Left forelimb (tissue), 1 donor: ENCODE data around the gene HNRNPCL1.
"Not testable (repeated sequence)": the region's sequence is repeated elsewhere in the genome, so short reads cannot be mapped to it uniquely, and the experiment has no call there.

Experiments used
- DNase-seq: peaks from one replicate; pipeline ENCODE4 v3.0.0-alpha.2; 2018; ENCODE audit warnings: low spot score

Gene HNRNPCL1

DNA sequence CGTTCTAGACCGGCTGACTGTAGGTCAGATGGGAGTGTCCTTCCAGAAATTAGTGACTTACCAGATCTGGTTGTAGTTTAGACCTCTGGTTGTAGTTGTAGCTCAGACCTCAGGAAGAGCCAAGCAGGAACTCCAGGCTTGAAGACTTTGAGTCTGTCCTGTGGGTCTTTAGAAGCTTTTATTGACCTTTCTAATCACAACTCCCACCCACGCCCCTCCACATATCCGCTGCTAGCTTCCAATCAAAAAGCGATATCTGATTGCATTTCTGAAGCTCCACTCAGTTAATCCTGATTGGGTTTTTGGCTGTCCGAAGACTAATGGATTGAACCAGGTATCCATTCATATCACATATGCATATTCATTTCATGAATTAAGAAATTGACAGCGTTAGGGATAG, at the start of gene HNRNPCL1:
TSS of gene HNRNPCL1 (minus strand) at position 101 of the 400 bp plus-strand sequence. CDS start 431 bp downstream, outside the sequence.
- not testable (repeated sequence) for DNase-seq

DNA sequence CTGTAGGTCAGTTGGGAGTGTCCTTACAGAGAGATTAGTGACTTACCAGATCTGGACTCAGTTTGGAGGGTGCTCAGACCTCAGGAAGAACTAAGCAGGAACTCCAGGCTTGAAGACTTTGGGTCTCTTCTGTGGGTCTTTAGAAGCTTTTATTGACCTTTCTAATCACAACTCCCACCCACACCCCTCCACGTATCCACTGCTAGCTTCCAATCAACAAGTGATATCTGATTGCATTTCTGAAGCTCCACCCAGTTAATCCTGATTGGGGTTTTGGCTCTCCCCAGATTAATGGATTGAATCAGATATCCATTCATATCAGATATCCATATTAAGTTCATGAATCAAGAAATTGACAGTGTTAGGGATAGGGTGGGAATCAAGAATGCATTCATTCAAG, 49.6 kb upstream of the HNRNPCL1 start, which contains the start of gene PRAMEF10:
TSS of gene PRAMEF10 (minus strand) at position 101 of the 400 bp plus-strand sequence. CDS start 2,423 bp downstream, outside the sequence.
- not testable (repeated sequence) for DNase-seq

DNA sequence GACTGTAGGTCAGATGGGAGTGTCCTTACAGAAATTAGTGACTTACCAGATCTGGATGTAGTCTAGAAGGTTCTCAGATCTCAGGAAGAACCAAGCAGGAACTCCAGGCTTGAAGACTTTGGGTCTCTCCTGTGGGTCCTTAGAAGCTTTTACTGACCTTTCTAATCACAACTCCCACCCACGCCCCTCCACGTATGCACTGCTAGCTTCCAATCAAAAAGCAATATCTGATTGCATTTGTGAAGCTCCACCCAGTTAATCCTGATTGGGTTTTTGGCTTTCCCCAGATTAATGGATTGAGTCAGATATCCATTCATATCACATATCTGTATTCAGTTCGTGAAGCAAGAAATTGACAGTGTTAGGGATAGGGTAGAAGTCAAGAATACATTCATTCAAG, 37.6 kb upstream of the HNRNPCL1 start, which contains the start of gene PRAMEF4:
TSS of gene PRAMEF4 (minus strand) at position 101 of the 400 bp plus-strand sequence. CDS start 2,807 bp downstream, outside the sequence.
- not testable (repeated sequence) for DNase-seq

DNA sequence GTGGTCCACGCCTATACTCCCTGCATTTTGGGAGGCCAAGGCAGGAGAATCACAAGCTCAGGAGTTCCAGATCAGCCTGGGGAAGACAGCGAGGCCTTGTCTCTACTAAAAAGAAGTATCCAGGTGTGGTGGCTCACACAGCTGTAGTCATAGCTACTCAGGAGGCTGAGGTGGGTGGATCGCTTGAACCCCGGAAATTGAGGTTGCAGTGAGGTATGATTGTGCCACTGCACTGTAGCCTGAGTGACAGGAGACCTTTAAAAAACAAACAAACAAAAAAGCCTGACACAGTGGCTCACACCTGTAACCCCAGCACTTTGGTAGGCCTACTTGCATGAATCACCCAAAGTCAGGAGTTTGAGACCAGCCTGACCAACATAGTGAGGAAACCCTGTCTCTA, 29.9 kb upstream of the HNRNPCL1 start:
- DNase-seq: not testable (repeated sequence)

DNA sequence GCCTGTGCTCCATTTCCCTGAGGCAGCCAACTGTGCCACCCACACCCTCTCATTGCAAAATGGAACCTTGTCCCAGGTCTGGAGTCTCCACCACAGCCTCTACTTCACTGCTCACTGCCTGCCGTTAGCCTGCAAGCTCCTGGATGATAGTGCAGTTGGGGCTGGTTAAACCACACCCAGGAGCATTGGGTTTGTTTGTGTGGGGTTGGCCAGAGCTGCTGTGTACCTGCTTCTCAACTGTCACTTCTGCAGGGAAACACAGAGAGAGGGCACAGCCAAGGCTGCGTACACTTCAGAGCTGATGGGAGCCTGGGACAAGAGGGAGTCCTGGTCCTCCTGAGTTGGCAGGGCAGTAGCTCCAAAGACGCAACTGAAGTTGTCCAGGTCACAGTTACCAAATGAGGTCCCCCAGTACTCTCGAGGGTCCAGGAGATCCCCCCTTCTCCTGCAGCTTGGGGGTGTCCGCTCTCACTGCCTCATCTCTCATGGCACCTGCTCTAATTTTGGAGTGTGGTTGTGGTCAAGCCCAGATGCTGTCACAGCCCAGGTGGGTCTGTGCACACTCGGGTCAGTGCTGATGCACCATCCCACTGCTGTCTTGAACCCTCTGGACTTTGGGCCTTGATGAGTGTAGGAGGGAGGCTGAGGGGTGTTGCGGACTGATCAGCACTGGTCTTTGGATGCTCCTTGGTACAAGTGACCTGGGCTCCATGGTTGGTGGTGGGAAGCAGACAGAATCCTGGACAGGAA, 14.8 kb upstream of the HNRNPCL1 start:
- not testable (repeated sequence) for DNase-seq

DNA sequence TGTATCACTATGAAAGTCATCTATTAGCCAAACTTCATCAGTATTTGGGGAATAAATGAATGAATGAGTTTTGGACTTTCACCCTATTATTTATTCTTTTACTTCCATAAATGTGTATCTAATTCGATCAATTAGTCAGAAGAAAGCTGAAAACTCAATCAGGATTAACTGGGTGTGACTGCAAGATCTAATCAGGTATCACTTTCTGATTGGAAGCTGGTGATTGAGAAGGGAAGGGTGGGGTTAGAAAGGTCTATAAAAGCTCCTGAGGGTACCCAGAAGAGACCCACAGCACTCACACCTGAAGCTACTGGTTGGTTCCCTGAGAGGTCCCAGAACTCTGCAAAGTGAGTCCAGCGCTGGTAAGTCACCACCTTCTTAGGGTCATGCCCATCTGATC, 8.3 kb upstream of the HNRNPCL1 start, which contains the start of gene PRAMEF2:
TSS of gene PRAMEF2 (plus strand) at position 301 of the 400 bp plus-strand sequence. CDS start 1,924 bp downstream, outside the sequence.
- not testable (repeated sequence) for DNase-seq

DNA sequence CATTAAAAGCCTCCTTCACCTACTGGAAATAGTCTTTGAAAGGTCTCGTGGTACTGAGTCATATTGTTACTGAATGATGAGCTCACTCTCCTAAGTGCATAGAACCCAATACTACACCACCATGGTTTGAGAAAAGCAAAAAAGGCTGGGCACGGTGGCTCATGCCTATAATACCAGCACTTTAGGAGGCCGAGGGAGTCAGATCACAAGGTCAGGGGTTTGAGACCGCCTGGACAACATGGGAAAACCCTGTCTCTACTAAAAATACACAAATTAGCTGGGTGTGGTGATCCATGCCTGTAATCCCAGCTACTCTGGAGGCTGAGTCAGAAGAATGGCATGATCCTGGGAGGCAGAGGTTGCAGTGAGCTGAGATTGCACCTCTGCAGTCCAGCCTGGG, 3.3 kb upstream of the HNRNPCL1 start:
- DNase-seq: no peak

DNA sequence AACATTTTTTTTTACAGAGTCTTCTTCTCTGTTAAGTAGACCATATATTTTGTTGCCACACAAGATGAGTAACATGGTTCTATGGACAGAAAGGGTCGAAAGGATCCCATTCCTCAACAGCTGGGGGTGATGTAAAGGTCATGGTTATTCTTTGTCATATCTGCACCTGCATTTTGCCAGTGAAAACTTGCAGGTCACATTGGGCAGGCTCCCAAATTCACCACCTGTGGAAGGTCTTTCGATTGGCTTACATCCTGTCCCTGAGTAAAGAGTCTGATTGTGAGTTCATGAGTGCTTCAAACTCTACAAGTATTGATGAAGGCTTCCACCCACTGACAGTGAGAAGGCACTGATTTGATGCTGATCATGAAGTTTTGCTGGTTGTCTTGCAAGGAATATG, 15.3 kb downstream of the HNRNPCL1 start:
- not testable (repeated sequence) for DNase-seq

DNA sequence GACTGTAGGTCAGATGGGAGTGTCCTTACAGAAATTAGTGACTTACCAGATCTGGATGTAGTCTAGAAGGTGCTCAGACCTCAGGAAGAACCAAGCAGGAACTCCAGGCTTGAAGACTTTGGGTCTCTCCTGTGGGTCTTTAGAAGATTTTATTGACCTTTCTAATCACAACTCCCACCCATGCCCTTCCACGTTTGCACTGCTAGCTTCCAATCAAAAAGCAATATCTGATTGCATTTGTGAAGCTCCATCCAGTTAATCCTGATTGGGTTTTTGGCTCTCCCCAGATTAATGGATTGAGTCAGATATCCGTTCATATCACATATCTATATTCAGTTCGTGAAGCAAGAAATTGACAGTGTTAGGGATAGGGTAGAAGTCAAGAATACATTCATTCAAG, 17.2 kb downstream of the HNRNPCL1 start, which contains the start of gene PRAMEF11:
TSS of gene PRAMEF11 (minus strand) at position 101 of the 400 bp plus-strand sequence. CDS start 2,621 bp downstream, outside the sequence.
- DNase-seq: not testable (repeated sequence)

DNA sequence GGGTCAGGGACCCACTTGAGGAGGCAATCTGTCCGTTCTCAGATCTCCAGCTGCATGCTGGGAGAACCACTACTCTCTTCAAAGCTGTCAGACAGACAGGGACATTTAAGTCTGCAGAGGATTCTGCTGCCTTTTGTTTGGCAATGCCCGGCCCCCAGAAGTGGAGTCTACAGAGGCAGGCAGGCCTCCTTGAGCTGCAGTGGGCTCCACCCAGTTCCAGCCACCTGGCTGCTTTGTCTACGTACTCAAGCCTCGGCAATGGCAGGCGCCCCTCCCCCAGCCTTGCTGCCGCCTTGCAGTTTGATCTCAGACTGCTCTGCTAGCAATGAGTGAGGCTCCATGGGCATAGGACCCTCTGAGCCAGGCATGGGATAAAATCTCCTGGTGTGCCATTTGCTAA, 29.5 kb downstream of the HNRNPCL1 start:
- not testable (repeated sequence) for DNase-seq

DNA sequence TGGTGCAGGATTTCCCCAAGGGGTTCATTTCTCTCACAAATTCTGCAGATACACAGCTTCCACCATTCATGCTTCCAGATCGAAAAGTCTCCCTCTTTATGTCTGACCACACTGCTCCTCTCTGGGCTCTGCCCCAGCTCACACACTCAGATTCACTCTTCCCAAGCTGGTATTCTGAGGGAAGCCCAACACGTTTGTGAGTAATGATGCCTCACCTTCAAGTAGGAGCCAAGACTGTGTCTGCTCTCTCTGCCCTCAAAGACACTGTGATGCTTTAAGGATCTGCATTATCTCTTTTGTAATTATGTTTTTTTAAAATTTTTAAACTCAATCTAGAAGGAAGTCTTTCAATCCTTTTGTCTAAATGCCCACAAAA, 37.1 kb downstream of the HNRNPCL1 start:
- DNase-seq: no peak

DNA sequence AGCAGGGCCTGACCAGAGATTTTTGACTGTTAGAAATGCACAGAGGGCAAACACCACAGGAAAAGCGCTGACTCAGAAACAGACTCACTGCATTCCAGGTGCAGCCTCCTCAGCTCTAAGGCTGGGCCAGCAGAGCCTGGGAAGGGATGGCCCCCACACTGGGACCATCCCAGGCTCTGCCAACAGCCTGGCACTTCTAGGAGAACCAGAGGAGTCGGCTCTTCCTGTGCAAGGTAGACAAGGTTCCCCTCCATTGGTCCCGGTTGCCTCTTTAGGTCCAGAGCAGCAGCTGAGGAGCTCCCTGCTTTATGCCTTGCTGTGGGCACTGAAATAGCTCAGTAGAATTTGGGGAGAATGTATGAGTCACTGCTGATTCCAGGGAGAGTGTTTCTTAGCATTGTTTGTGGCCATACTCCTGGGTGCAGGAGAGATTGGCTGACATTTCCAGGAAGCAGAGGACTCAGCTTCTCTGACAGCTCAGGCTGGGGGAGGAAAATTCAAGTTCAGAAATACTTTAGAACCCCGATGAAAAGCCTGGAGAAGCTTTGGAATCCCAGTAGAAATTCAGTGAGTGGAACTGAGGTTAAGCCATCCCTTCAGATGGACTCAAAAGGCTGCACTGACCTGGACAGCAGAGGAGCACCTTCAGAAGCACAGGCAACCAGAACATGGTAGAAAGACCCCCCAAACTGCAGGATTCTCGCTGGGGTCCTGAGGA, 37.7 kb downstream of the HNRNPCL1 start:
- DNase-seq: no peak

DNA sequence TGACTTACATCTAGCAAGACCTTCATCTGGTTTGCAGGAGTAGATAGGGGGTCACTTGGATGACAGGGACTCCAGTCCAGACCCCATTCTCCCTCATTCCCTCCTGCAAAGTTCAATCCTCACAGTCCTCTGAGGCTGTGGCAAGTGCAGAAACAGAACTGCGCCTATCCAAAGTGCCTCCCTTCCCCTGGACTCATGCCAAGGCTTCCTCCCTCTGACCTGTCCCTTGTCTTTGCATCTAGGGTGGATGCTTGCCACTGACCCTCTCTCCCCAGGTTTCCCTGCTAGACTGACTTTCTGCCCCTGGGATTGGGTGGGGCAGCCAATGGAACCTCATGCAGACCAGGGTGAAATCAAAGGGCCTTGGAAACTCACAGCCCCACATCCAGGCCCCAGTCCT, 38.6 kb downstream of the HNRNPCL1 start:
- DNase-seq: no peak

DNA sequence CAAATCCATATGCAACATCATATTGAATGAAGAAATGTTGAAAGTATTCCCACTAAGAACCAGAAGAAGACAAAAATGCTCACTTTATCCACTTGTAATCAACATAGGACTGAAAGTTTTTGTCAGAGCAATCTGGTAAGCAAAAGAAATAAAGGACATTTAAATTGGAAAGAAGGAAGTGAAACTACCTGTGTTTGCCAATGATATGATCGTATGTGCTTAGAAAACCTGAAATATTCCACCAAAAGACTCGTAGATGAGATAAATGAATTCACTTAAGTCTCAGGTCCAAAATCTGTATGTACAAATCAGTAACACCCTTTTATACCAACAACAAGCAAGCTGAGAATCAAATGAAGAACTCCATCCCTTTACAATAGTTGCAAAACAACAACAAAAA, 48.8 kb downstream of the HNRNPCL1 start:
- no peak for DNase-seq

DNA sequence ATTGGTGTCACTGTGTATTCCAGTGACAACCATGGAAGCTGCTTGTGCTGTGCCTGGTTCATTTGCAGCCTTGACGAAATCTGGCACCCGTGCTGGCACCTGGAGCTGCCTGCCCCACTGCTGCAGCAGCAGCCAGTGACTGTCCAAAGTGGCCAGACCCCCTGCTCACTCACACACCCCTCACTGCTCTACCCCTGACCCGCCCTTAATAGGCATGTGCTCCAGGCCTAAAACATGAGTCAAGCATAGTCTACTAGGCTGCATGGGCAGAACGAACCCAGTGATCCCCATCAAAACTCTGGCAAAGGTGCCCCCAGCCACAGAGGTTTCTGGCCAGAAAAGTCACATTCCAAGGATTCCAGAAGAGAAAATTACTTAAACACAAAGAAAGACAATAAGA, 49.6 kb downstream of the HNRNPCL1 start:
- DNase-seq: no peak
